ENCODE results near the gene EFNB2.

The EFNB2 gene

DNA sequence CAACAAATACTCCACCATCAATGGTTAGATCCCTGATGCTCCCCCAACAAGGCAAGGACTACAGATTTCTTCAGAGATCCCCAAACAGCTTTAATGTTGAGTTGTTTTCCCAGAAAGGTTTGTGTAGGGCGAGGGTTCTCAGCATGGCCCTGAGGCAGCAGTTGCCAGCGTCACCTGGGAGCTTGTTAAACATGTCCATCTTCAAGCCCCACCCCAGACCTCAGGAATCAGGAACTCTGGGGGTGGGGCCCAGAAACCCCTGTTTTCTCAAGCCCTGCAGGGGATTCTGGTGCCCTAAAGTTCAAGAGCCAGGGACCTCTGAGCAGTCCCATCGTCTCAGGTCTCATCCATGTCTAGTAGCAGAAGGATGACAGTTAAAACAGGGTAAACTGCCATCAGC is 9.6 kb downstream of the EFNB2 start:
- no peak for DNase-seq (ENCODE audit: low read depth)
- no peak for TF ChIP-seq CTCF (IDR thresholded peaks at IDR 0.05; ENCODE audit: low read length, missing control alignments)
- H3K4me3 ChIP-seq (replicated peaks; ENCODE audit: low read depth, low read length): no peak overlapping the region

DNA sequence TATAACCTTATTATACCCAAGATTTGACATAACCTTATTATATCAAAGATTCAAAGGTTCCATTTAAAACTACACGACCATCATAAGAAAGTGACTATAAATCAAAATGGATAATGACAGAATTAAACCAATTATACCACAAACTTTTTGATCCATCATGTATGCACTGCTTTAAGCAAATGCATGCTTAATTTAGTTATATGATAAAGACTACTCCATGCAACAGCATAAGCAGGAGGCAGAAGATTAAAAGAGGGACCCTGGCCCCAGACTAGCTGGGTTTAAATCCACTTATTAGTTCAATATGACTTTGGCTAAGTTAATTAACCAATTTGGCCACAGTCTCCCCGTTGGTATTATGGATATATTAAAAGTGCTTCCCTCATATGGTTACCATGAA is 11.4 kb downstream of the EFNB2 start:
- no peak overlapping the region for H3K4me3 ChIP-seq (replicated peaks; ENCODE audit: low read depth, low read length)
- DNase-seq (ENCODE audit: low read depth): no peak
- TF ChIP-seq CTCF (IDR thresholded peaks at IDR 0.05; ENCODE audit: low read length, missing control alignments): no peak

DNA sequence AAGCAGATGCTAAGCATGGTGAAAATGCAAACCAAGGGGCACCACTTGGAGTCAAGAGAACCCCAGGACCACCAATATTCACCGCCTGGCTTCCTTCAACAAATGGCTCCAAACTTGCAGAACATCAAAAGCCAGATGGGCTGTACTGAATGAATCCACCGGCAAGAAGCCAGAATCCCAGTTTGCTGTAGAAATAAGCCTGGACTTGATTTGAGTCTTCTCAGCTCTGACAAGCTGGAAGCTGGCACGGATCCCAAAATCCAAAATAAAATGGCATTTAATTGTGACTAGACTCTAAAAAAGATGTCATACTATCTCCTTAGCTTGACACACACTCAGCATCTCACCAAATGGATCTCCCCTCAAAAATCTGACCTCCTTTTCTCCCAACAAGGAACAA is 11.9 kb downstream of the EFNB2 start:
- DNase-seq (ENCODE audit: low read depth): no peak
- TF ChIP-seq CTCF (IDR thresholded peaks at IDR 0.05; ENCODE audit: low read length, missing control alignments): no peak
- H3K4me3 ChIP-seq (replicated peaks; ENCODE audit: low read depth, low read length): no peak overlapping the region

DNA sequence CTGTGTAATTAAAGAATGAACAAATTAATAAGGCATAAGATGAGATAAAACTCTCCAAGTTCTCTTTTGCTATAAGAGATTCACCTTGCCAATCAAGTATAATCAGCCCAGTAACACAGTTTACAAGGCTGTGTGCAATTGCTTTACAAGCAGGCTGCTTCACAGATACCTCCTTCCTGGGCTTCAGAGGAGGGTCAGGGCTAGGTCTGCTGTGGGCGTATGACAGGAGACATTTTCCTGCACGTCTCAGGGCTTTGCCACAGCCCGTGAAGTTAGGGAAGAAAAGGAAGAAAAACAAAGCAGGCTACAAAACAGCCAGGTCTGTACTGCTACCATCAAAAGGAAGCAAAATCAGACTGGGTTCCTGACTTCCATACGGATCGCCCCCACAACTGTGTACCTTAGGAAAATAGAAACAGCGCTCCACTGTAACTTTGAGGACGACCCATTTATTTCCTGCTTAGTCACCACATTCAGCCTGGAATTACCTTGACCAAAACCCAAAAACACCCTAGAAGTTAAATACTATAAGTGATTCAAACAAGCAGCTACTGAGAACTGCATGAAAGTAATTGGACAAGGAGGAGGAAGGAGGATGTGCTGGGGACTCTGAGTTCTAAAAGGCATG is 12.4 kb downstream of the EFNB2 start:
- no peak for DNase-seq (ENCODE audit: low read depth)
- no peak for TF ChIP-seq CTCF (IDR thresholded peaks at IDR 0.05; ENCODE audit: low read length, missing control alignments)
- no peak overlapping the region for H3K4me3 ChIP-seq (replicated peaks; ENCODE audit: low read depth, low read length)

DNA sequence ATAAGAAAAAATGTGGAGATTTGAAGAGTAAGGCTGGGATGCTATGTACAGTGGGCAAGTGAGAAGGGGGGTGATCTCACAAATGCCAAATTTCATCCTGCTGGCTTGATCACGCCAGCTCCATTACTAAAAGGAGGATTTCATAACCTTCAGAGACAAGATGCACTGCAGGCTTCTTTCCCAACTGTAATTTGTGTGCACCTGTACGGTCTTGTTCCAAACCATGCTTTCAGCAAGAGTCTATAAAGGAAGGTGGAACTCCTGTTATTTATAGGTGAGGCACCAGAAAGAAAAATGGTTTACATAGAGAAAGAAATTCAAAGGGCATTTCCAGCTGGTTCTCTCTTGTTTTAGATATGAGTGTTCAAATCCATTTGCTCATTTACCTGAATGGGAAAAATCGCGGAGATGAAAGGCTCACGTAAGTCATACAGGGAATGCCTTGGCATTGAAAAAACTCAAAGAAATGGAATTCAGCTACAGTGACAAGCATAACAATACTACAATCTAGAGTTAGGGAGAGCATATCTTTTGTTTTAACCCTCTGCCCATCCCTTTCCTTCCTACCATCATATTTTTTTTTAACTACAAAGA is 13.3 kb downstream of the EFNB2 start:
- no peak for TF ChIP-seq CTCF (IDR thresholded peaks at IDR 0.05; ENCODE audit: low read length, missing control alignments)
- no peak for DNase-seq (ENCODE audit: low read depth)
- H3K4me3 ChIP-seq (replicated peaks; ENCODE audit: low read depth, low read length): no peak overlapping the region

DNA sequence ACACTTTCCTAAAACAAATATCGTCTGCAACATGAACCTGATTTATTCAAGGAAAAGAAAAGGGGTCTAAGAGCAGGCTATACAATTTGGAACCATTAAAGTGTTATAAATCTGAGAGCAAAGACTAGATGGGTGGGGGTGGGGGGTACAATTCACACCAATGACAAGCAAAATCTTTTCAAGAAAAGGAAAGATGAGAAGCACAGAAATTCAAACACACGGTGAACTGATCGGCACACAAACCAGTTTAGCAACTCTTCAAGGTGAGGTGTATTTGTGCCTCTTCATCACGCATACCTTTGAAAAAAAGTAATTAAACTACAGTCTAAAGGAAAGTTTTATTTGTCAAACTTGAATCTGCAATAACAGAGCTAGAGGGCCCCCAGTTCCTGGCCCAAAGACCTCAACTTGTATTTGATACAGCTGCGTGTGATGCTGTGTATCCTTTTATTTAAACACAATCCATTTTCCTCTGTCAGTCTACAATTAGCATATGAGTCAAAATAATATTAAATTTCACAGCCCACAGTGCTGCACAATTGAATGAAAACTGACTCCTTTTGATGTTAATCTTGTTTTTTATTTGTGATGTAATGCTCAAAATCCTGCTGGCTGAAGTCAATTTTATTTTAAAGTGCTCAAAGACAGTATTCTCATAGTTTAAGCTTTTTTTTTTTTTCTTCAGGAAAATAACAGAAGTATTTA is 14.2 kb downstream of the EFNB2 start:
- no peak overlapping the region for H3K4me3 ChIP-seq (replicated peaks; ENCODE audit: low read depth, low read length)
- no peak for DNase-seq (ENCODE audit: low read depth)
- TF ChIP-seq CTCF (IDR thresholded peaks at IDR 0.05; ENCODE audit: low read length, missing control alignments): no peak

Measured in fibroblast of pulmonary artery (primary cell).